Activated CD4-positive, alpha-beta T cell treated with anti-CD3 and anti-CD28 coated beads, Interleukin-2, Interleukin-4, amounts not matched to agents 100 ng/mL and 50 ng/mL, durations not matched to agents 16 hours and 8 hours (primary cell): ENCODE data around the gene ZBTB5.
A peak's percentile ranks its signal among the peaks of the same experiment; 100 is the strongest.
"Not testable (repeated sequence)": the region's sequence is repeated elsewhere in the genome, so short reads cannot be mapped to it uniquely, and the experiment has no call there.

ENCODE experiments used
- DNase-seq: peaks from one replicate; pipeline ENCODE4 v3.0.0-alpha.2; 2020; ENCODE audit warnings: low spot score

The ZBTB5 gene

GRCh38 chr9:37465249-37466036 is at the start of gene ZBTB5:
ZBTB5 (minus strand) TSS chr9:37465450; CDS start chr9:37442551, 22,899 bp downstream.
- peak; percentile 99 for DNase-seq

DNA sequence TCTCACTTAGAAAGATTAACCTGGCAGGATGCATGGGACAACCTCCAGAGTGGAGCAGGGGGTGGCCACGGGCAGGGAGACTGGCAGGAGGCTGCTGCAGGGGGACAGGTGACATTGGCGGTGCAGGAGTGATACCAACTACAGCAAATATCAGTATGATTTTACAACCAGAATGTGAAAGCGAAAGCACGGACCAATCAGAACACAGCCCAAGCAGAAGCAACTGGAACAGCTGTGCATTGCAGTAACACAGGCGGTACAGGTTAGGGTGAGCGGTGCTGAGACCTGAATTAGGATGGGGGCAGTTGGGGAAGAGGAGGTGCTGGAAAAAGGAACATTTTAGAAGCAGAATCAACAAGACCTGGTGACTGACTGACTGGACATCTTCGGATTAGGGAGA is 49.7 kb upstream of the ZBTB5 start:
- DNase-seq, result no peak

DNA sequence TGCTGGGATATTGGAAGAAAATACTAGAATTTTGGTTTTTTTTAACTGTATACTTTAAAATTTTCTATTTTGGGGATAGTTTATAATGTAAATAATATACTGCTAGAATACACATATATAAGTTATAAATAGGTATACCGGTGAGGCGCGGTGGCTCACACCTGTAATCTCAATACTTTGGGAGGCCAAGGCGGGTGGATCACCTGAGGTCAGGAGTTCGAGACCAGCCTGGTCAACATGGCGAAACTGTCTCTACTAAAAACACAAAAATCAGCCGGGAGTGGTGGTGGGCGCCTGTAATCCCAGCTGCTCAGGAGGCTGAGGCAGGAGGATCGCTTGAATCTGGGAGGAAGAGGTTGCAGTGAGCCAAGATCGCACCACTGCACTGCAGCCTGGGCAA is 49.2 kb upstream of the ZBTB5 start:
- not testable (repeated sequence) for DNase-seq

DNA sequence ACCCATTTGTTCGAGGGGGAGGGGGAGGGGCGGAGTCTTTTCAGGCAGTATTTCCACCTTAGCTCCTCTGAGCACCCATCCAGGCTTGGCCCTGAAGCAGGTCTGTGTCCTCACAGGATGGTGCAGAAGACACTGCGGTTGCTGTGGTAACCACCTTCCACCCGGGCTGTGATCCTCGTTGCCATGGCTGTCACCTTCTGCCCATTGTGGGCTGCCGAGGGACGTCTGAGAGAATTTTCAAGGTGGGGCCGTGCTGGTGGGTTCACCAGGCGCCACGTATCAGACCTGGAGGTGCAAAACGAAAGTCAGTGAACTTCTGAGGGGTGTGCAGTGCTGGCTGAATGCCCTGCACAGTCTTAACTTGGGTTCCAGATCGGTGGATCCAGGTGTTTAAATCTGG is 47.2 kb upstream of the ZBTB5 start:
- no peak for DNase-seq

- no peak for DNase-seq
Measured at GRCh38 chr9:37511016-37512010, 46.1 kb upstream of the ZBTB5 start.

DNA sequence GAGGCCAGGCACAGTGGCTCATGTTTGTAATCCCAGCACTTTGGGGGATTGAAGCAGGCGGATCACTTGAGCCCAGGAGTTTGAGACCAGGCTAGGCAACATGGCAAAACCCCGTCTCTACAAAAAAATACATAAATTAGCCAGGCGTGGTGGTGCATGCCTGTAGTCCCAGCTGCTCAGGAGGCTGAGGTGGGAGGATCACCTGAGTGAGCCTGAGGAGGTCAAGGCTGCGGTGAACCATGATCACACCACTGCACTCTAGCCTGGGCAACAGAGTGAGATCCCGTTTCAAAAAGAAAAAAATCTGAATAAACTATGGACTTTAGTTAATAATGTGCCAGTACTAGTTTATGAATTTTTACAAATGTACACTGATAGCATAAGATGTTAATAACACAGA is 44.8 kb upstream of the ZBTB5 start:
- not testable (repeated sequence) for DNase-seq

- no peak for DNase-seq
Measured at GRCh38 chr9:37509536-37509935, 44.3 kb upstream of the ZBTB5 start.

DNA sequence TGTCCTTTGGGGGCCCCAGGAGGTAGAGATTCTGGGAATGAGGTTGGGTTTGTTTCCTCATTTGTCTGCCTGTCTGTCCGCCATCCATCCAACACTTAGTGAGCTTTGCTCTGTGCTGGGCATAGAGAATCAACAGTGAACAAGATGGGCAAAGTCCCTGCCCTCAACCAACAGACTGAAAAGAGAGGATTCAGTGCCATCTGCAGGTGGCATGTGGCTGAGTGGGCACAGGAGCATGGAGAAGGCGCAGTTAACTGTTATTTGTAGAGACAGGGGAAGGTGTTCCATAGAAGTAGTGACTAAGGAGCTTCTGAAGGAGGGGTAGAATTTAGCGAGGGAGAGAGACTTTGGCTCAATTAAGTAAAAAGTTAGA is 43.6 kb upstream of the ZBTB5 start:
- no peak for DNase-seq

- no peak for DNase-seq
Measured at GRCh38 chr9:37508135-37508833, 43.0 kb upstream of the ZBTB5 start.

DNA sequence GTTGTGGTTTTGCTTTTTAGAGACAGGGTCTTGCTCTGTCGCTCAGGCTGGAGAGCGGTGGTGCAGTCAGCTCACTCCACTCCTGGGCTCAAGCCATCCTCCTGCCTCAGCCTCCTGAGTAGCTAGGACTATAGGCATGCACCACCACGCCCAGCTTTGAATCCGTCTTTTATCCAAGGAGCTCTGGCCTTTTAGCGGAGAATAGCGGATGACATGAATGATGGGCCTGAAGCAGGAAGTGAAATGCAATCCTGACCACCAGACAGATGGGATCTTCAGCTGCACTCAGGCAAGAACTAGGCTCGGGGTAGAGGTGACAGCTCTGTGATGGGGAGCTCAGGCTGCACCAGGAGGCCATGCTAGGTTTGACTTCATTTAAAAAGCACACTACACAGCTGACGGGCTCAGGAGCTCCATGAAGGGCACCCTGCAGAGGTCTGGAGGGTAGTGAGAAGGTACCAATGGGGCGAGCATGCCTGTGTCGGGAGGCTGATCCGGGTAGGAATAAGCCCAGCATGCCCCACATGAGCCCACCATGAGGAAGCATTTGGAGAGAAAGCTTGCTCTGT is 42.4 kb upstream of the ZBTB5 start:
- DNase-seq, result no peak

GRCh38 chr9:37504605-37505004 is 39.4 kb upstream of the ZBTB5 start:
- no peak for DNase-seq

DNA sequence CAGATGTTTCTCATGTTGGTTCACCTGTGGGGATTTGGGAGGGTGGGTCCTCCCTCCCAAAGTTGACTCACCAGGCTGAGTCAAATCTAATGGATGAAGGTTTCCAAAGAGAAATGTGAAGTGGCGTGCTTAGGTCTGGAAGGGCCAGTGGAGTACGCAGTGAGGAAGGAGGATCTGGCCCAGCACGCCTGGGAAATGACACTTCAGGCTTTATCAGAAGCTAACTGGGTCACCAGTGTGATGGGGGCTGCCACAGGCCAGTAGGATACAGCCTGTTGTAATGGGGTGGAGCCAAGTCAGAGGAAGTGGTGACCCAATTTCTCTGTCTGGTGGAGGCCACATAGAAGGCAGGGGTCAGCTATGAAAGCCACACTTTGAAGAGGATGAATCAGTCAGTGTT is 38.5 kb upstream of the ZBTB5 start:
- peak; percentile 22 for DNase-seq

DNA sequence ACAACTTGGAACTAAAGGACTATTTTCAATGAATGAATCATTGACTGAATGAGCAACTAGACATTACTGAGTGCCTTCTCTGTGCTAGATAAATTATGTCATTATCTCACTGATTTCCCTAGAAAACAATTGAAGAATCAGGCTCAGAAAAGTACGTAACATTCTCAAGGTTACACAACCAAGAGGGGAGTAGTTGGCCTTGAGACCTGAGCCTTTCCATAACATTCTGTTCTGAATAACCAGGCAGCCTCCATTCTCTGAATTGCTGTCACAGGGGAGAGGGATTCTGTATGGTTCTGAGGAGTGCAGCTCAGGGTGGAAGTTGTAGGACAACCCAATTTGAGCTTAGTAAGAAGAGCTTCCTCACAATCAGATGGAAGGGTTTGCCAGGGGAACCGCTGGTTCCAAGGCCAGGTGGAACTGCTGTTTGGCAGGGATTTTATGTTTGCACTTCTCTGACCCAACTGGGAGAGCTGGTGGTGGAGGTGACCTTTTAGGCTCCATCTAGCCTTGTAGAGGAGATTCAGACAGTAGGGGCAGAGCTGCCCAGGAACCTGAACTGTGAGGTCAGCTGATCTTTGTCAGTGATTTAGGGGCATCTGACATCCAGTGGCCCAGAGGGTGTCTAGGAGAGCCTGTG is 36.8 kb upstream of the ZBTB5 start:
- no peak for DNase-seq

DNA sequence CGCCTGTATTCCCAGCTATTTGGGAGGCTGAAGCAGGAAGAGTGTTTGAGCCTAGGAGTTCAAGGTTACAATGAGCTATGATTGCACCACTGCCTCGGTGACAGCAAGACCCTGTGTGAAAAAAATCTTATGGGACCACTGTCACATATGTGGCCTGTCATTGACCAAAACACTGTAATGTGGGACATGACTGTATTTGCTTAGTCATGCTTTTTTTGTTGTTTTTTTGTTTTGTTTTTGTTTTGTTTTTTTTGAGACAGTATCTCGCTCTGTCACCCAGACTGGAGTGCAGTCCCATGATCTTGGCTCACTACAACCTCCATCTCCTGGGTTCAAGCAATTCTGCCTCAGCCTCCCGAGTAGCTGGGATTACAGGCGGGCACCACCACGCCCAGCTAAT is 34.0 kb upstream of the ZBTB5 start:
- no peak for DNase-seq

- no peak for DNase-seq
Measured at GRCh38 chr9:37498457-37498856, 33.2 kb upstream of the ZBTB5 start.

DNA sequence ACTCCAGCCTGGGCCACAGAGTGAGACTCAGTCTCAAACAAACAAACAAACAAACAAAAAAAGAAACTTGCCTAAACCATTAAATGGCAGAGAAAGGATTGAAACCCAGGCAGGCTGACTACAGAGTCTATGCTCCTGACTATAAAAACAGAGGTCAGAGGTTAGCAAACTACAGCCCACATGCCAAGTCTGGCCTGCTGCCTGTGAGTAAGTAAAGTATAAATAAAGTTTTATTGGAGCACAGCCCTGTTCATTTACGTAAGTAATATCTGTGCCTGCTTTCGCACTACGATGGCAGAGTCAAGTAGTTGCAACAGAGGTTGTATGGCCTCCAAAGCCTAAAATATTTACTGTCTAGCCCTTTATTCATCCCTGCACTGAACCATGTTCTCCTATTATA is 32.1 kb upstream of the ZBTB5 start:
- no peak for DNase-seq

GRCh38 chr9:37496020-37496419 is 30.8 kb upstream of the ZBTB5 start:
- DNase-seq, result no peak

DNA sequence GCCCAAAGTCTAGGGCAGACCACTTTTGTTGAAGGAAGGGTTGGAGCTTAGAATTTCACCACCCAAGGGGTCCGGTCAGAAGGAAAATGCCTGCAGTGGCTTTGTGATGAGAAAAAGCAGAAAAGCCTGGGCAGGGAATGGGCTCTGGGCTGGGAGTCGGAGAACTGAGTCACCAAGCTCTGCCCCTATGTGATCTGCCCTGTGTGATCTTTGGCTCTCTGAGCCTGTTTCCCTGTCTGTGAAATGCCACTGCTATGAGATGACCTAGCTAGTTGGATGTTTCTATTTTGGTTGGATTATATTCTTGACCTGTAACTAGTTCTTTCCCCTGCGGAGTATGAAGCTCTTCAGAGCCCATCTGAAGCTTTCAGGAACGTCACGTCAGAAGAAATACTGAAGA is 30.3 kb upstream of the ZBTB5 start:
- no peak for DNase-seq

- DNase-seq, result no peak
Measured at GRCh38 chr9:37491939-37492338, 26.7 kb upstream of the ZBTB5 start.

DNA sequence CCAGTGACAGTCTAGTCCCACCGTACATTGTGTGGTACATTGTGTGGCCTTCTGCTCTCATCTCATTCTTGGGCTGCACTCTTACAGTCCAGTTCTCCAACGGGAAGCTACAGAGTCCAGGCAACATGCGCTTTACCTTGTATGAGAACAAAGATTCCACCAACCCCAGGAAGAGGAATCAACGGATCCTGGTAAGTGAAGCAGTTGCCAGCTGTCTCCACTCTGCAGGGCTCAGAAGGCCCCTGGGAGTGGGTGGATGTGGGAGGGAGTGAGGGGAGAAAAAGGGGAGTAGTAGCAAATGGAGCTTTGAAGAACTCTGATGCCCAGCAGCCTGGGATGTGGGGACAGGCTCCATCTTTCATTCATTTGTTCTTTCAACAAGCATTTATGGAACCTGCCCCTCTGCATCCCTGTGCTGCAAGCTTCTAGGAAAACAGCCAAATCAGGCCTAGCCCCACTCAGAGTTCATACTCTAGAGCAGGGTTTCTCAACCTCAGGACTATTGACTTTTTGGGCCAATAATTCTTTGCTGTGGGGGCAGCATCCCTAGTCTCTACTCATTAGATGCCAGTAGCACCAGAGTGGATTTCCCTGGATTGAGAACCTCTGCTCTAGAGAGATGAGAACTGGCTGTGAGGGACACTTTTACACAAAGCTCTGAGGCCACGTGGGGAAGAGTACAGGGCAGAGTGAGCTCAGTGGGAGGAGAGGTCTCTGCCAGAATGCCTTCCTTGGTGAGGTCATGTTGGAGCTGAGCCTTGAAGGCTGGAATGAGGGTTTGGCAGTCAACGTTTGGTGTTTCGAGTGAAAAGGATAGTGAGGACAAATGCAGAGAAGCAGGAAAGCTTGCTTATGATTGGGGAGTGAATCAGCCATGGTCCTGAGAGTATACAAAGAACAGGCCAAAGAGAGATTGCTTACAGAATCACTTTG is 21.6 kb upstream of the ZBTB5 start:
- DNase-seq, result no peak

GRCh38 chr9:37486256-37486615 is 21.0 kb upstream of the ZBTB5 start:
- DNase-seq, result no peak
